Femur (tissue), 1 donor: ENCODE measurements around the gene CAMK2N1.
"Not testable (repeated sequence)": the region's sequence is repeated elsewhere in the genome, so short reads cannot be mapped to it uniquely, and the experiment has no call there.

Experiments
- DNase-seq: peaks from one replicate; pipeline ENCODE4 v3.0.0-alpha.2; 2017

The CAMK2N1 gene

GRCh38 chr1:20485527-20486456, at the start of gene CAMK2N1:
TSS of gene CAMK2N1 (minus strand) at chr1:20486210. CDS start at chr1:20485379, 831 bp downstream.
- peak; percentile 44 for DNase-seq

DNA sequence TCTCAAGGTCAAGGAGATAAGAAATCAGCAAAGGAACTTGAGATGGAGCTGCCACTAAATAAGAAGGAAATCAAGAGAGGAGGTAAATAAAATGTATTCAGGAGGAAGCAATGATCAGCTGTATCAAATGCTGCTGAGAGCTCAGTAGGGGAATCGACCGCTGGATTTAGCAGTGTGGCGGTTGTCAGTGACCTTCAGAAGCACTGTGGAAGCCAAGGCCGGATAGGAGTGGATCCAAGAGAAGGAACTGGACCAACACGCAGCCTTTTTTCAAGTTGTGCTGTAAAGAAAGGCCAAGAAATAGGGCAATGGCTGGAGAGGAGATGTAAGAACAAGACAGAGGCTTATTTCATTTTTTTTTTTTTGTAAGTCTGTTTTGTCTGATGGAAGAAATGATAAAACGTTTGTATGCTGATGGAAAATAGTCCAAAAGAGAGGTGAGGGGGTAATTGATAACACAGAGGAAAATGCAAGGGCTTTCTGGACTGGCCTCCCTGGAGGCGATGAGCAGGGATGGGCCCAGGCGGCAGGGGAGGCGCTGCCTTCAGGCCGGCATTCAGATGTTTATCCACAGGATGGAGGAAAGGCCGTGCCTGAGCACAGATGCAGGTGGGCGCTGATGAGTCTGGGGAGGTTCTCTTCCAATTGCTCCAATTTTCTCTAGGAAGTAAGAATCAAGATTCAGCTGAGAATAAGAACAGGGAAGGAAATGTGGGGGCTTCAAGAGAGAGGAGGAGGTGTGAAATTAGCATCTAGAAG, 48.8 kb upstream of the CAMK2N1 start:
- no peak for DNase-seq

- DNase-seq, result no peak
Observed at GRCh38 chr1:20533635-20534034, 47.6 kb upstream of the CAMK2N1 start.

DNA sequence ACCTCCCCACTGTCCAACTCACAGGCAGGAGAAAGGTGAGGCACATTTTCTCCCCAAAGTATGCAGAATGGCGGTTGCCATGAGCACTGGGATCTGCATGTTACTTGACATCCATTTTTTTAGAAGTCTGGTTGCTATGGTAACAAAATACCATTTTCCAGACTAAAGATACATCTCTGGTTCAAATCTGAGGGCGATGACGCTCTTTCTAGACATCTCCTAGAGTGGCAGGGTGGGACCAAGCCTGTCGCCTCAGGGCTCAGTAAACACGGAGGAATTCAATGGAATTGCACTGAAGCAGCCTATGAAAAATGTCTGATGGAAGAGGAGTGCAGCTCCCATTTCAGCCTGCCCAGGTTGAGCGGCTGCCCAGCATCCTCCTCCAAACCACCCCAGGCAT, 44.9 kb upstream of the CAMK2N1 start:
- no peak for DNase-seq

DNA sequence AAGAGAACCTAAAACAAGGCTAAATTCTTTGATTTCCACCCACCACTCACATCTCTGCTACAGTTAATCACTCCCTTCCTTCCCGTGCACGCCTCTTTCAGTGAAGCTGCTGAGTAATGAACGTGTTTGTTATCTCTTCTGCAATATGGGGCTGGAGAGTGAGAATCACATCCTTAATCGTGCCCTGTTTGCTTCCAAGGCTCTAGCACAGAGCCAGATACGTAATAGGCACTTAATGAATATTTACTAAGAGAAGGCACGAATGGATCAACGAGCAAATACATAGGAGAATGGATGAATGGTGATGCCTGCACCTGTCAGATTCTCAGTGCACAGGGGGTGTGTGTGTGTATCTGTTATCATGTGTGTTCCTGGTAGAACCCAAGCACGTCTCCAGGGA, 44.3 kb upstream of the CAMK2N1 start:
- no peak for DNase-seq

GRCh38 chr1:20528221-20528620, 42.2 kb upstream of the CAMK2N1 start:
- DNase-seq, result no peak

GRCh38 chr1:20526267-20526666, 40.3 kb upstream of the CAMK2N1 start:
- DNase-seq, result no peak

DNA sequence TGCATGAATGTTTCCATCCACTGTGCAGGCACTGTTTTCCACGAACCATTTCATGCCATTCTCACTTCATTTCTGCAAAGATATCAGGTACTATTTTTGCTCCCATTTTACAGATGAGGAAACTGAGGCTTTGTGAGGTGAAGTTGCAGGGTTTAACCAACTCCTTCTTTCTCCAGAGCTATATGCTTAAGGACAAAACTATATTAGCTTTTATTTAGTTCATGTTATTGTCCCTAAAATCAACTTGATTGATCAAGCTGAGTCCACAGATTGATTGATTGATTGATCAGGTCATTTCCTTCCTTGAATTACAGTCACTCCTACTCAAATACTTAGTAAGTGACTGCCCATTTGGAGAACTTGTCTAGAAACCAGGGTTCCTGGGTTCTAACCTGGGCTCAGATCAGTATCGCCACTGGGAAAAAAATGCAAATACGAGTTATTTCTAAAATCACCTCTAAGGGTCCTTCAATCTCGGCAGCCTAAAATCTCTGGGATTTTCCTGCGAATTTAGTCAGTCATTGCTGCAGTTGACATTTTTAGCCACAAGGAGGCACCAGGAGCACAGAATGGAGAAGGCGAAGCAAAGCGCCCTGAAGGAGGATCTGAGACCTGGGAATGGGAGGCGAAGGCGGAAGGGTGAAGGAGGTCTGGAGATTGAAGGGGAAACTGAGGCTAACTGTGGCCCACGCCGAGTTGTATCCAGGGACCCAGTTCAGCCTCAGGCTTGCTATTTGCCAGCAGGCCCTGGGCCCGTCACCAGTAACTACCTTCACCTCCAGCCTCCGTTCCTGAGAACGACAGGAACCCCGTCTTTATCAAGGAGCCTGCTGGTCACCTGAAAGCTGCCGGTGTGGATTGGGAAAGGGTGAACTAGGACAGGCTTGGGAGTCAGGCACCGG, 36.2 kb upstream of the CAMK2N1 start:
- DNase-seq, result peak; percentile 85

DNA sequence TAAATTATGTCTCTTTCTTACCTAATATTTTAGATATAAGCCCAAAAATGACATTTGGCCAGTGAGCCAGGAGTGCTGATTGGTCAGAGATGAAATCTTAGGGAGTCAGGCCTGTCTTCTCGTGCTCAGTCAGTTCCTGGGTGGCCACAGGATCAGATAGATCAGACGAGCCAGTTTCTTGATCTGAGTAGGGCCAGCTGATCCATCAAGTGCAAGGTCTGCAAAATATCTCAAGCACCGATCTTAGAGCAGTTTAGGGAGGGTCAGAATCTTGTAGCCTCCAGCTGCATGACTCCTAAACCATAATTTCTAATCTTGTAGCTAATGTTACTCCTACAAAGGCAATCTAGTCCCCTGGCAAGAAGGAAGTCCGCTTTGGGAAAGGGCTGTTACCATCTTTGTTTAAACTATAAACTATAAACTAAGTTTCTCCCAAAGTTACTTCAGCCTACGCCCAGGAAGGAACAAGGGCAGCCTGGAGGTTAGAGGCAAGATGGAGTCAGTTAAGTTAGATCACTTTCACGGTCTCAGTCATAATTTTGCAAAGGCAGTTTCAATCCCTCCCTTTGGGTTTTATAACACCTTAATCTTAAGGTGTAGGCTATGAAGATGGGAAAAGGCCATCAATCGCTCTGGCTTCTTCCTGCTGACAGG, 33.7 kb upstream of the CAMK2N1 start:
- not testable (repeated sequence) for DNase-seq

GRCh38 chr1:20511518-20512428, 25.8 kb upstream of the CAMK2N1 start:
- no peak for DNase-seq

- DNase-seq, result no peak
Observed at GRCh38 chr1:20508411-20508771, 22.4 kb upstream of the CAMK2N1 start.

- DNase-seq, result peak; percentile 98
Observed at GRCh38 chr1:20507564-20508410, 21.8 kb upstream of the CAMK2N1 start, which contains the start of gene MUL1. TSS of gene MUL1 (minus strand) at chr1:20508151. CDS start at chr1:20508024, 127 bp downstream.

DNA sequence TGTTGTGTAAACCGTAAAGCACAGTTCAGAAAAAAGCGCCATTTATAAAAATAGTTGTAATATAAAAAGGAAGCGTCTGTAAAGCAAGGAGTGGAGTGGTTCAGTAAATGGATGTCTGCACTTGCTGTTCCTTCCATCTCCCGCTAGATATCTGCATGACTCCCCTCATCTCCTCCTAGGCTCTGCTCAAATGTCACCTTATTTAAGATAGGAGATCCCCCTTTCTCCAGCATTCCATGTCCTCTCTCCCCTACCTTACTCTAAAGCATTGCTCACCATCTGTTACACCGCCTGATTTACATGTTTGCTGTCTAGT, 21.2 kb upstream of the CAMK2N1 start:
- DNase-seq, result no peak

- DNase-seq, result no peak
Observed at GRCh38 chr1:20505488-20505887, 19.5 kb upstream of the CAMK2N1 start.

GRCh38 chr1:20500716-20501115, 14.7 kb upstream of the CAMK2N1 start:
- DNase-seq, result no peak

DNA sequence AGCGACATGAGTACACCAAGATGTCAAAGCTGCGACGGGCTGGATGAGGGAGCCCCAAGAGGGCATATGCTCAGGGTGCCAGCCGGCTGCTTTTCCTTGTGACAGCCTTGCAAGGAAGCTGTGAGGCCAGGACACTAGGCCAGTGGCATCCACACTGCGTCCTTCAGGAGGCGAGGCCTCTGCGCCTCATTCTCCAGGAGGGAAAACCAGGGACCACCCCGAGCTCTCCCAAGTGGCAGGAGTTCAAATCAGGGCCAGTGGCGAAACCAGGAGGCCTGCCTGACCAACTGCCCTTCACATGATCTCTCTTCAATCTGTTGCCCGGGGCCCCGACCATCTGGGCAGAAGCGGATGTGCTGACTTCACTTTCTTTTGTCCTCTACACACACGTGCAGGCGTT, 13.7 kb upstream of the CAMK2N1 start:
- no peak for DNase-seq

DNA sequence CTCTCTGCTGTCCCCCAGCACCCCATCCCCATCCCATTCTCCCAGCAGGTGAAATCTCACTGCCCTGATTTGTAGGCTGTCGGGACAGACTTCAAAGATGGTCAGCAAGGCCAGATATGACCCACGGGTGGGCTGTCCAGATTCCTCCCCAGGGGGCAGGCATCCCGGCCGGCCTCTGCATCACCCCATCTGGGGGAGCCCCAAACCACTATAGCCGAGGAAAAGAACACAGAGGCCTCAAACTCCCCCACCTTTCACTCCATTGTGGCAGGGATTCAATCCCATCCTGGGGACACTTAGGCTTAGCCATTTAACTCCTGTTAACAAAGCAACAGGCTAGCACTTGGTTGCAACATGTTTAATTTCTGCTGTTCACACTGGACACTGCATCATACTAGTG, 13.1 kb upstream of the CAMK2N1 start:
- no peak for DNase-seq

DNA sequence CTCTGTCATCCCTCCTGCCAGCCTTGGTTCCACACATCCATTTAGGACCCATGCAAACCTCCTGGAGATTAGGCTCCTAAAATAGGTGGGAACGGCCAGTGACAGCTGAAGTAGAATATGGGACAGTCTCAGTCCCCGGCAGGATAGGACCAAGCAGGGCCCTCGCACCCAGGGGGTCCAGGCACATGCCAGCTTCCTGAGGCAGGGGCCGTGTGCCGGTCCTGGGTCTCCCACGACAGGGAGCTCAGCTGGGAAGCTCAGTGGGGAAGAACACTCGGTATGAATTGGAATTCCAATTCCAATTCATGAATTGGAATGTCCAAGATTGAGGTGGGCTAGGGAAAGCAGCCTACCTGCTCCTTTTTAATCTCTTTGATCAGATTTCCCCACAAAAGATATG, 12.1 kb upstream of the CAMK2N1 start:
- no peak for DNase-seq

DNA sequence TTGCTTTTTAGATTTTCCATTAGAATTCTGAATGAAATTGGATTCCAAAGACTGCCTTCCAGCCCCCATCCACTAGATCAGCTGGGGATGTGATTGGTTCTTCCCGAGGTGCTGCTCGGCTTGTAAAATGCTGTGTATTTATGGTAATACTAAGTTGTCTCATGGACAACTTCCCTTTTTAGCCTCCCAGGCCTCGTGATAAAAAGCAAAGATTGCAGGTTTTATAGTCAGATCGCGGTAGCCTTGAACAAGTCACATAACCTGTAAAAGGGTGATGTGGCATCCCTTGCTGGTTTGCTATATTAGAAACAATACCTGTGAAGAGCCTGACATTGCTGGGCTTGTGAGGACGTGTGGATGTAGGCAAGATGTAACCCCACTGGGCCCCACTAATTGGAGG, 11.5 kb upstream of the CAMK2N1 start:
- no peak for DNase-seq

DNA sequence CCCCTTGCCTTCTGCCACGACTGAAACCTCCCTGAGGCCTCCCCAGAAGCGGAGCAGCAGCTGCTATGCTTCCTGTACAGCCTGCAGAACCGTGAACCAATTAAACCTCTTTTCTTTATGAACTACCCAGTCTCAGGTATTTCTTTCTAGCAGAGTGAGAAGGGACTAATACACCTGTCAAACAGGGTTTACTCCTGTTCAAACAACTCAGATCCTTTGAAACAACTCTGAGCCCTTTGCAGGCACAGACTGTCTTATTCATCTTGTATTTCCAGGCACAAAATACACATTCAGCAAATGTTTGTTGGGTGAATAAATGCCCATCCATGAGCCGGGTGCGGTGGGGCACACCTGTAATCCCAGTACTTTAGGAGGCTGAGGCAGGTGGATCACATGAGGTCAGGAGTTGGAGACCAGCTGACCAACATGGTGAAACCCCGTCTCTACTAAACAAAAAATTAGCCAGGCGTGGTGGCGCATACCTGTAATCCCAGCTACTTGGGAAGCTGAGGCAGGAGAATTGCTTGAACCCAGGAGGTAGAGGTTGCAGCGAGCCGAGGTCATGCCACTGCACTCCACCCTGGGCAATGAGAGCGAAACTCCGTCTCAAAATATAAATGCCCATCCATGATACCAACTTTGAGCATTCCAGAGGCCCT, 10.8 kb upstream of the CAMK2N1 start:
- not testable (repeated sequence) for DNase-seq
